Loucy (cell line): ENCODE measurements around the gene PLEKHA6.

Experiments
- H2AFZ ChIP-seq: fragments of 200-600 bp; sonication (generic); 2 replicates; pipeline ENCODE4 v1.6.0; 2016; ENCODE audit warnings: antibody characterized with exemption, mild to moderate bottlenecking, low read length, moderate library complexity
- H3F3A ChIP-seq: fragments of 200-600 bp; 2 replicates; pipeline ENCODE4 v1.6.0; 2016; ENCODE audit warnings: antibody characterized with exemption, low read depth, mild to moderate bottlenecking
- H3K27me3 ChIP-seq: fragments of 200-600 bp; sonication (generic); 2 replicates; pipeline ENCODE4 v1.6.1; 2014; ENCODE audit warnings: low read length, mild to moderate bottlenecking; ENCODE audit not compliant: insufficient read depth, poor library complexity, severe bottlenecking
- H3K36me3 ChIP-seq: fragments of 200-600 bp; sonication (generic); 2 replicates; pipeline ENCODE4 v1.6.1; 2016; ENCODE audit warnings: low read length; ENCODE audit not compliant: insufficient read depth
- H3K4me1 ChIP-seq: fragments of 200-600 bp; sonication (generic); 2 replicates; pipeline ENCODE4 v1.5.1; 2014; ENCODE audit warnings: low read length, mild to moderate bottlenecking; ENCODE audit not compliant: insufficient read depth, poor library complexity, severe bottlenecking
- H3K4me2 ChIP-seq: fragments of 200-600 bp; sonication (generic); 2 replicates; pipeline ENCODE4 v1.6.0; 2014; ENCODE audit warnings: antibody characterized with exemption, low read length, low read depth, mild to moderate bottlenecking; ENCODE audit not compliant: poor library complexity, severe bottlenecking
- H3K4me3 ChIP-seq: fragments of 200-600 bp; sonication (generic); 2 replicates; pipeline ENCODE4 v1.5.1; 2014; ENCODE audit warnings: low read length, mild to moderate bottlenecking, mixed read lengths; ENCODE audit not compliant: poor library complexity, severe bottlenecking
- H3K79me2 ChIP-seq: fragments of 200-600 bp; sonication (generic); 2 replicates; pipeline ENCODE4 v1.6.1; 2014; ENCODE audit warnings: low read length; ENCODE audit not compliant: insufficient read depth
- H3K9ac ChIP-seq: fragments of 200-600 bp; sonication (generic); 2 replicates; pipeline ENCODE4 v1.6.0; 2014; ENCODE audit warnings: mild to moderate bottlenecking, low read depth, low read length, moderate library complexity; ENCODE audit not compliant: poor library complexity, severe bottlenecking
- H3K9me2 ChIP-seq: fragments of 200-600 bp; sonication (generic); replicated peaks from 2 replicates; pipeline ENCODE4 v1.6.1; 2016; ENCODE audit warnings: low read depth, low read length, mixed read lengths
- H3K9me3 ChIP-seq: fragments of 200-600 bp; sonication (generic); 2 replicates; pipeline ENCODE4 v1.6.1; 2014; ENCODE audit warnings: mild to moderate bottlenecking, antibody characterized with exemption, low read length, low read depth; ENCODE audit not compliant: insufficient read depth
- H4K20me1 ChIP-seq: fragments of 200-600 bp; sonication (generic); 2 replicates; pipeline ENCODE4 v1.6.0; 2014; ENCODE audit warnings: antibody characterized with exemption, low read length, mild to moderate bottlenecking; ENCODE audit not compliant: insufficient read depth, poor library complexity, severe bottlenecking
- EZH2phosphoT487 ChIP-seq: fragments of 200-600 bp; IDR thresholded peaks from 2 replicates; pipeline ENCODE4 v1.6.1; 2018; ENCODE audit warnings: antibody characterized with exemption, mild to moderate bottlenecking, moderate library complexity, borderline replicate concordance
- TF ChIP-seq, protein P1 (sequence below): fragments of 200-600 bp; sonication (generic); conservative IDR thresholded peaks from 2 replicates; pipeline ENCODE4 v1.5.1; 2014; ENCODE audit warnings: mild to moderate bottlenecking, antibody characterized with exemption, low read length

Gene PLEKHA6

DNA sequence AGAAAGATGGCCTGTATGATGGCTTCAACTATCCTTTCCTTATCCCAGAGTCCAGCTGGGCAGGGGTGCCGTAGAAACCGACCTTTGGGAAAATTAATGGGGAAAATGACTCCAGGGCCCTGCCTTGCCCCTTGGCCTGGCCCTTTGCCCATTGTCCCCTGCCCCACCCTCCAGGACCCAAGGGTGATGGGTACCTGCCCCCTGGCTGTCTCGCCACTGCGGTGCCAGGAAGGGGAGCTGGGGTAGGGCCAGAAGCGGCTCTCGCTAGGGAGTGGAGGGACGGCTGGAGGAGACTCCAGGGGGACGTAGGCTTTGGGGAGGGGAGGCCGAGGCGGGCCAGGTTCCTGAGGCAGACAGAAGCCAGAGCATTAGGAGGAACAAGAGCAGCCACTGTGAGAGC, 116.8 kb downstream of the PLEKHA6 start:
- Histone ChIP-seq H3K79me2 (no peaks in the 10 kb centered on the region), H3K4me1 (no peaks in the 10 kb centered on the region), H3K9me2 (no peaks in the 10 kb centered on the region), H3K9ac (no peak overlapping the region), H3K4me2 (no peak overlapping the region), H3F3A (no peaks in the 10 kb centered on the region), H3K4me3 (no peak overlapping the region), H3K36me3 (no peaks in the 10 kb centered on the region), H2AFZ (no peak overlapping the region), H3K9me3 (no peaks in the 10 kb centered on the region), H3K27me3 (no peaks in the 10 kb centered on the region), H4K20me1 (no peaks in the 10 kb centered on the region)
- no peak for TF ChIP-seq EZH2phosphoT487
- TF ChIP-seq, protein P1, sequence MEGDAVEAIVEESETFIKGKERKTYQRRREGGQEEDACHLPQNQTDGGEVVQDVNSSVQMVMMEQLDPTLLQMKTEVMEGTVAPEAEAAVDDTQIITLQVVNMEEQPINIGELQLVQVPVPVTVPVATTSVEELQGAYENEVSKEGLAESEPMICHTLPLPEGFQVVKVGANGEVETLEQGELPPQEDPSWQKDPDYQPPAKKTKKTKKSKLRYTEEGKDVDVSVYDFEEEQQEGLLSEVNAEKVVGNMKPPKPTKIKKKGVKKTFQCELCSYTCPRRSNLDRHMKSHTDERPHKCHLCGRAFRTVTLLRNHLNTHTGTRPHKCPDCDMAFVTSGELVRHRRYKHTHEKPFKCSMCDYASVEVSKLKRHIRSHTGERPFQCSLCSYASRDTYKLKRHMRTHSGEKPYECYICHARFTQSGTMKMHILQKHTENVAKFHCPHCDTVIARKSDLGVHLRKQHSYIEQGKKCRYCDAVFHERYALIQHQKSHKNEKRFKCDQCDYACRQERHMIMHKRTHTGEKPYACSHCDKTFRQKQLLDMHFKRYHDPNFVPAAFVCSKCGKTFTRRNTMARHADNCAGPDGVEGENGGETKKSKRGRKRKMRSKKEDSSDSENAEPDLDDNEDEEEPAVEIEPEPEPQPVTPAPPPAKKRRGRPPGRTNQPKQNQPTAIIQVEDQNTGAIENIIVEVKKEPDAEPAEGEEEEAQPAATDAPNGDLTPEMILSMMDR = no peak

DNA sequence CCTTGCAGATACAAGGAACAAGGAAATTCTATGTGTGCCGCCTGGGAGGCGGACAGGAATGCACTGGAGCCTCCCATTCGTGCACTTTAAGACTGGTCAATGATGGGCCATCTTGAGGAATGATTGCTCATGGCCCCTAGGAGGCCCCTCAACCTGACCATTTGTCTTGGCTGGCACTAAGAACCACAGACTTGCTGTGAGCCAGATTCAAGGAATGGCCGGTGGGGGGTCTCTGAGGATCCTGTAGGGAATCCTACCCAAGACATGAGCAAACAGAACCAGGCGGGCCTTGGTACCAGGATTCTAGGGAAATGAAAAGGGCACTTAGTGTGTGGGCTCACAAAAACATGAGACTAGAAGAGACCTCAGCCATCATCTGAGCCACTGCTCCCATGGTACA, 117.8 kb downstream of the PLEKHA6 start:
- Histone ChIP-seq H3K36me3 (no peaks in the 10 kb centered on the region), H3K79me2 (no peaks in the 10 kb centered on the region), H3K9ac (no peak overlapping the region), H3K9me3 (no peaks in the 10 kb centered on the region), H3K4me1 (no peaks in the 10 kb centered on the region), H3F3A (no peaks in the 10 kb centered on the region), H3K9me2 (no peaks in the 10 kb centered on the region), H4K20me1 (no peaks in the 10 kb centered on the region), H3K27me3 (no peaks in the 10 kb centered on the region), H3K4me2 (no peak overlapping the region), H3K4me3 (no peak overlapping the region), H2AFZ (no peak overlapping the region)
- no peak for TF ChIP-seq EZH2phosphoT487
- TF ChIP-seq, protein P1 = no peak

- no peaks in the 10 kb centered on the region for H3F3A ChIP-seq
- no peak overlapping the region for H3K4me2 ChIP-seq
- no peak overlapping the region for H3K4me3 ChIP-seq
- no peaks in the 10 kb centered on the region for H3K4me1 ChIP-seq
- H4K20me1 ChIP-seq = no peaks in the 10 kb centered on the region
- H3K9me2 ChIP-seq = no peaks in the 10 kb centered on the region
- H3K9ac ChIP-seq = no peak overlapping the region
- H2AFZ ChIP-seq = no peak overlapping the region
- H3K9me3 ChIP-seq = no peaks in the 10 kb centered on the region
- no peak for TF ChIP-seq EZH2phosphoT487
- TF ChIP-seq, protein P1 = no peak
- no peaks in the 10 kb centered on the region for H3K27me3 ChIP-seq
- H3K79me2 ChIP-seq = no peaks in the 10 kb centered on the region
- no peaks in the 10 kb centered on the region for H3K36me3 ChIP-seq
These were observed 118.7 kb downstream of the PLEKHA6 start for GRCh38 chr1:204241050-204241449.
